ENCODE measurements around the gene P2RX7.

Gene P2RX7

DNA sequence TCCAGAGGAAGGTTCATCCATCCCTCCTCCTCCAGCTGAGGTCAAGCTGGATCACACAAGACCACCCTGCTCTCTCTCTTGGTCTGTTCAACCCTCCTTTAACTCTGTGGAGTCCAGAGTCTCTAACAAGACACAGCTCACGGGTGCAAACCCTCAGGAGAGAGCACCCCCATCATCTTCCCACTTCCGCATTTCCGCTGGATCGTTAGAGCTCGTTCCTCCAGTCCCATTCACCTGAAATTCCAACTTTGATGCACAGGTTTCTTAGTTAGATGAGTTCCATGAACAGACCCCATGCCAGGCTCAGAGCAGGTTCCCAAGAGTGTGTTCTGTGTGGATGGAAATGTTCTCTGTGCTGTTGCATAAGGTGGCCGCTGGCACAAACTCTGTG, 44.5 kb upstream of the P2RX7 start:
- no peaks in the 10 kb centered on the region for H3F3A ChIP-seq (ENCODE audit: insufficient read depth, low read length)
- H3K27ac ChIP-seq (ENCODE audit: low read length) = no peak overlapping the region
- no peak overlapping the region for H2AFZ ChIP-seq (ENCODE audit: low read length)
- H3K9ac ChIP-seq (ENCODE audit: low read length) = no peak overlapping the region
- H3K9me3 ChIP-seq (replicated peaks; ENCODE audit: insufficient read depth, low read length) = no peaks in the 10 kb centered on the region
- TF ChIP-seq CTCF (IDR thresholded peaks at IDR 0.05; ENCODE audit: low read length) (no peak), EZH2phosphoT487 (IDR thresholded peaks at IDR 0.05; ENCODE audit: low read length) (no peak)
- H3K27me3 ChIP-seq (replicated peaks; ENCODE audit: insufficient read depth, low read length) = no peaks in the 10 kb centered on the region
- H4K20me1 ChIP-seq (ENCODE audit: insufficient read depth, low read length) = no peaks in the 10 kb centered on the region
- no peak for DNase-seq
- no peaks in the 10 kb centered on the region for H3K4me1 ChIP-seq (ENCODE audit: low read length)
- H3K79me2 ChIP-seq (ENCODE audit: low read length) = no peaks in the 10 kb centered on the region
- no peak overlapping the region for H3K4me2 ChIP-seq (ENCODE audit: low read depth, low read length)
- H3K4me3 ChIP-seq (ENCODE audit: low read length) = no peak overlapping the region
- H3K36me3 ChIP-seq (replicated peaks; ENCODE audit: insufficient read depth, low read length) = no peaks in the 10 kb centered on the region
- no peaks in the 10 kb centered on the region for H3K9me2 ChIP-seq (replicated peaks; ENCODE audit: insufficient read depth, low read length)

GRCh38 chr12:121089031-121089812, 43.5 kb upstream of the P2RX7 start:
- no peaks in the 10 kb centered on the region for H3K79me2 ChIP-seq (ENCODE audit: low read length)
- H2AFZ ChIP-seq (ENCODE audit: low read length) = peak overlapping the region; percentile 27; the same call in 1 of the 2 replicates
- no peaks in the 10 kb centered on the region for H3K27me3 ChIP-seq (replicated peaks; ENCODE audit: insufficient read depth, low read length)
- H3K4me3 ChIP-seq (ENCODE audit: low read length) = no peak overlapping the region
- peak overlapping the region; percentile 12; the same call in 1 of the 2 replicates for H3K4me2 ChIP-seq (ENCODE audit: low read depth, low read length)
- H3K36me3 ChIP-seq (replicated peaks; ENCODE audit: insufficient read depth, low read length) = no peaks in the 10 kb centered on the region
- no peaks in the 10 kb centered on the region for H3K9me2 ChIP-seq (replicated peaks; ENCODE audit: insufficient read depth, low read length)
- no peaks in the 10 kb centered on the region for H3K4me1 ChIP-seq (ENCODE audit: low read length)
- H3F3A ChIP-seq (ENCODE audit: insufficient read depth, low read length) = no peaks in the 10 kb centered on the region
- no peaks in the 10 kb centered on the region for H4K20me1 ChIP-seq (ENCODE audit: insufficient read depth, low read length)
- peak; percentile 30 for TF ChIP-seq CTCF (IDR thresholded peaks at IDR 0.05; ENCODE audit: low read length)
- TF ChIP-seq EZH2 (optimal IDR thresholded peaks at IDR 0.05; ENCODE audit: low read depth, low read length) = no peak
- no peak overlapping the region for H3K27ac ChIP-seq (ENCODE audit: low read length)
- peak; percentile 18 for DNase-seq
- no peak overlapping the region for H3K9ac ChIP-seq (ENCODE audit: low read length)
- H3K9me3 ChIP-seq (replicated peaks; ENCODE audit: insufficient read depth, low read length) = no peaks in the 10 kb centered on the region

DNA sequence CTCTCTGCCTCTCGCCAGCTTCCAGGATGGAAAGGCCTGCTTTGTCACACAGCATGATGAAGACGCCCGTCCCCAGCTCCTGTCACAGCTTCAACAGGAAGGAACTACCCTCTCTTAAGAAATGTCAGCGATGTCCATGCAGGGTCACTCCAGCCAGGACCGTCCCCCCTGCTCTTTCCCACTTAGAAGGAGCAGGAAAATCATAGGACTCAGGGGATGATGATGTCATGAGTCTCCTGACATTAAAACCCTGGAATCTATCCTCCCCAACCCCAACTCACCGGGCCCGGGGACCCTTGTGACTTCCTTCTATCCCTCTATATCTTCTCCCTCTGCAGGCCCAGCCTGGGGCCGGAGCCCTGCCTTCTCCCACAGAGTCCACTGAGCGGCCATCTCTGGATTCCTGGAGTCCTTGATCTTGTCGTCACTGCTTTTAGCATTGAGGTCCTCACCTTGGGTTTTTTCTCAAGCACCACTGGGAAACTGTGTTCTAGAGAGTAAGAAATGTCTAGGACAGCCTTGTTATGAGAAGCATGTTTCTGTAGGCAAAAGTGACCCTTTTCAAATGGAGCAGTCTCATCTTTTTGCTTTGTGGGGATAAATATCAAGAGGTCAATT, 42.8 kb upstream of the P2RX7 start:
- H3K9ac ChIP-seq (ENCODE audit: low read length) = no peak overlapping the region
- no peaks in the 10 kb centered on the region for H3F3A ChIP-seq (ENCODE audit: insufficient read depth, low read length)
- 0 out of 2 replicates have a peak overlapping the region, but pooled peaks have one; percentile 27 for H2AFZ ChIP-seq (ENCODE audit: low read length)
- TF ChIP-seq EZH2 (optimal IDR thresholded peaks at IDR 0.05; ENCODE audit: low read depth, low read length) = no peak
- no peak for TF ChIP-seq CTCF (IDR thresholded peaks at IDR 0.05; ENCODE audit: low read length)
- TF ChIP-seq EZH2phosphoT487 (IDR thresholded peaks at IDR 0.05; ENCODE audit: low read length) = no peak
- H4K20me1 ChIP-seq (ENCODE audit: insufficient read depth, low read length) = no peaks in the 10 kb centered on the region
- no peaks in the 10 kb centered on the region for H3K9me2 ChIP-seq (replicated peaks; ENCODE audit: insufficient read depth, low read length)
- H3K27ac ChIP-seq (ENCODE audit: low read length) = no peak overlapping the region
- H3K79me2 ChIP-seq (ENCODE audit: low read length) = no peaks in the 10 kb centered on the region
- no peaks in the 10 kb centered on the region for H3K9me3 ChIP-seq (replicated peaks; ENCODE audit: insufficient read depth, low read length)
- H3K36me3 ChIP-seq (replicated peaks; ENCODE audit: insufficient read depth, low read length) = no peaks in the 10 kb centered on the region
- no peak overlapping the region for H3K4me3 ChIP-seq (ENCODE audit: low read length)
- no peak overlapping the region for H3K4me2 ChIP-seq (ENCODE audit: low read depth, low read length)
- no peaks in the 10 kb centered on the region for H3K27me3 ChIP-seq (replicated peaks; ENCODE audit: insufficient read depth, low read length)
- no peak for DNase-seq
- H3K4me1 ChIP-seq (ENCODE audit: low read length) = no peaks in the 10 kb centered on the region
